Naive thymus-derived CD8-positive, alpha-beta T cell (primary cell): ENCODE data around the gene PTMS. TPM values are rescaled to one million over a fixed set of nuclear protein-coding genes. Genes with fewer than 3 reads are reported as not detected.

ENCODE experiments used
- ATAC-seq, 2 donors: fragments of 150-1000 bp; cut with Tn5 transposase in 1 of 2; sonication (Bioruptor Pico), chemical (Tn5 transposase) in 1 of 2; 1 replicate in 1 of 2; 2 replicates in 1 of 2; pipeline ENCODE4 v1.10.0; 2021; ENCODE audit warnings: mild to moderate bottlenecking in 2 of 2, moderate library complexity in 2 of 2
- POLR2A ChIA-PET: fragments of 350-600 bp; sonication (Branson Sonifier 250); formaldehyde crosslinking; loops from one replicate; lab custom pipeline; 2021; ENCODE audit warnings: antibody characterized with exemption; lab: Charles Lee
- DNase-seq, 10 donors: peaks; one replicate each; pipeline versions ENCODE4 v3.0.0 to v3.0.0-alpha.2; 2020 to 2022
- H3K27ac Mint-ChIP-seq, 10 donors: one replicate each; pipeline ENCODE4 v1.8.0; 2020 to 2022; ENCODE audit warnings: mild to moderate bottlenecking in 10 of 10, mixed read lengths in 10 of 10, moderate library complexity in 4 of 10, inconsistent platforms in 1 of 10
- H3K27me3 Mint-ChIP-seq, 5 donors: one replicate each; pipeline ENCODE4 v1.8.0; 2021 to 2022; ENCODE audit warnings: mixed read lengths in 5 of 5
- H3K36me3 Mint-ChIP-seq, 3 donors: one replicate each; pipeline ENCODE4 v1.8.0; 2020 to 2022; ENCODE audit warnings: mixed read lengths in 3 of 3, mild to moderate bottlenecking in 2 of 3, inconsistent platforms in 1 of 3
- H3K4me1 Mint-ChIP-seq, 4 donors: one replicate each; pipeline ENCODE4 v1.8.0; 2021 to 2022; ENCODE audit warnings: mixed read lengths in 4 of 4
- H3K4me3 Mint-ChIP-seq, 10 donors: one replicate each; pipeline ENCODE4 v1.8.0; 2020 to 2022; ENCODE audit warnings: mild to moderate bottlenecking in 10 of 10, mixed read lengths in 10 of 10, moderate library complexity in 6 of 10, inconsistent platforms in 1 of 10
- H3K9me3 Mint-ChIP-seq, 9 donors: one replicate each; pipeline ENCODE4 v1.8.0; 2020 to 2022; ENCODE audit warnings: mixed read lengths in 9 of 9, mild to moderate bottlenecking in 3 of 9, inconsistent platforms in 1 of 9, moderate library complexity in 1 of 9
- polyA plus RNA-seq, 3 donors: library from polyadenylated mRNA; unstranded; fragments of 300-500 nt; fragmentation: Illumina TruSeq; gene quantifications; one replicate each; pipeline ENCODE4 v1.2.3, GENCODE V29; 2021
- total RNA-seq, 8 experiments: library from RNA in 2 of 8; stranded (reverse) in 2 of 8; gene quantifications; one replicate each; pipeline ENCODE4 v1.2.3 and lab custom pipeline; 2021 to 2026

Gene PTMS
- total and polyA plus RNA-seq, 5 experiments from 2014 or later: 0.55 to 4.8 TPM; not detected in 3

DNA sequence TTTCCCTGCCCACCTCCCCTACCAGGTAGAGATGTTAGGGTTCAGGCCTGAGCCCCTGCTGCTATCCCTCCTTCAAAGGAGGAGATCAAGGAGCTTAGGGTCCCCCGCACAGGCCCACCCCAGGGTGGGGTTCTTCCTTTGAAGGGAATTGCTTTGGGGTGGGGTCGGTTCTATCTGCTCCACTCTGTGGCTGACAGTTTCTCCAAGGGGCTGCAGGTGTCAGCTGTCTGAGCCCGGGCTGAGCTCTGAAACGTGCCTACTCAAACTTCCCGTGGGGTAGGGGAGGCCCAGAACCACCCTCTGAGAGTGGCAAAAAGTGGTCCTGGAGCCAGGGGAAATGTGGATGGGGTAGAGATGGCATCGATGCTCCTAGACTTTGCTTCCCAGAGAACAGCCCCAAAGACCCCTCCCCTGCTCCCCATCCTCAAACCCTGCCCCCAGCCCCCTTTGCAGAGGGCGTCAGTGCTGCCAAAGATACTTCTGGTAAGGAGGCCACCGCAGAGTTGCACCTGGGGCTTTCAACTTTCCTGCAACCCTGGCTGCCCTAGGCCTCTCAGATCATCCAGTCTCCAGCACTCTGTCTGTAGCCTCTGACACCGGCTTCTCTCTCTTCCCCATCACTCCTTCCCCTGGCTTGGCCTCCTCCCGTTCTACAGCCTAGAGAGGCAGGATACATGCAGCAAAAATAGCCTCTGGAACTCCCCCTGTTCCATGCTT is 16.8 kb downstream of the PTMS start:
- no peaks in the 10 kb centered on the region for H3K36me3 Mint-ChIP-seq

DNA sequence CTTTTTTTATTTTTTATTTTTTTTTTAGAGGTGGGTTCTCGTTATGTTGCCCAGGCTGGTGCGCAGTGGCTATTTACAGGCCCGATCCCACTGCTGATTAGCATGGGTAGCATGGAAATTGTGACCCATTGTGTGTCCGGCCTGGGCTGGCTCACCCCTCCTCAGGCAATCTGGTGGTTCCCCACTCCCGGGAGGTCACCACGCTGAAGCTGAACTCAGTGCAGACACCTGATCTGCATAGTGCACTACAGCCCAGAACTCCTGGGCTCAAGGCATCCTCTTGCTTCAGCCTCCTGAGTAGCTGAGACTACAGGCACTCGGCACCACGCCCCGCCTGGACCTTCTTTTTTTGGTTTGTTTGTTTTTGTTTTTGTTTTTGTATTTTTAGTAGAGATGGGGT is 17.7 kb downstream of the PTMS start:
- H3K36me3 Mint-ChIP-seq: no peaks in the 10 kb centered on the region
- H3K9me3 Mint-ChIP-seq: no peaks in the 10 kb centered on the region
- no peak overlapping the region for H3K4me3 Mint-ChIP-seq
- H3K4me1 Mint-ChIP-seq: peaks cover 13 to 30% (median 20%) of the 10 kb centered on the region in 4 donors
- DNase-seq (no peak), ATAC-seq (no peak)
- peaks cover 0 to 2% (median 0%) of the 10 kb centered on the region in 5 donors for H3K27me3 Mint-ChIP-seq
- POLR2A ChIA-PET: interaction anchor here (1.2 to 1.5 kb wide), 2 partner anchors 9 to 30 kb away, joined by 4 read pairs; partner anchors contain the start of gene MLF2
- H3K27ac Mint-ChIP-seq: no peak overlapping the region

More for the DNA sequence above, 16.8 kb downstream of the PTMS start:
- no peak overlapping the region for H3K27ac Mint-ChIP-seq
- DNase-seq: no peak
- H3K4me1 Mint-ChIP-seq: peaks cover 19 to 29% (median 26%) of the 10 kb centered on the region in 4 donors
- H3K4me3 Mint-ChIP-seq: no peak overlapping the region
- POLR2A ChIA-PET: interaction anchor here (1.2 to 1.6 kb wide), 3 partner anchors 10 to 30 kb away, joined by 4 read pairs; partner anchors contain the start of gene MLF2
- H3K27me3 Mint-ChIP-seq: peaks cover 0 to 10% (median 4%) of the 10 kb centered on the region in 5 donors
- no peak for ATAC-seq
- H3K9me3 Mint-ChIP-seq: no peaks in the 10 kb centered on the region

- H3K36me3 Mint-ChIP-seq: no peaks in the 10 kb centered on the region
- peaks cover 11 to 30% (median 21%) of the 10 kb centered on the region in 4 donors for H3K4me1 Mint-ChIP-seq
- POLR2A ChIA-PET: interaction anchor here (1.5 kb wide), 1 partner anchor 31 kb away, joined by 4 read pairs; the partner anchor contains the start of gene MLF2
- no peaks in the 10 kb centered on the region for H3K27me3 Mint-ChIP-seq
- no peak overlapping the region for H3K27ac Mint-ChIP-seq
- no peaks in the 10 kb centered on the region for H3K9me3 Mint-ChIP-seq
- H3K4me3 Mint-ChIP-seq: no peak overlapping the region
- ATAC-seq (no peak), DNase-seq (no peak)
These were observed 18.1 kb downstream of the PTMS start for GRCh38 chr12:6784296-6784695.

DNA sequence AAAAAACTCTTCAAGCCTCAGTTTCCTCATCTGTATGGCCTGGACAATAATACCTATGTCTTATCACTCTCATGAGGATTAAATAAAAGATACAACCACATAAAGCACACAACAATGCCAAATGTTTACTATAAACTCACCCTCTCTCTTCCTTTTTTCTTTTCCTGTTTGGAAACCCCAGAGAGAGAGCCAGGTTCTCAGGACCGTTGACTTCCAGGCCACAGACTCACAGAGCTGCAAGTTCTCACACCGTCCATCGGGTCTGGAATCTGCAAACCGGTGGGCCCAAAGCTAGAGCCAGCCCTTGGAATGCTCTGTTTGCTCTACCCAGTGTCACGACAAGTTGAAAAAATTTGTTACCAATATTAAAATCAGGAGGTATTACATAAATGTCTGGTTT is 18.6 kb downstream of the PTMS start:
- Mint-ChIP-seq H3K27me3 (no peaks in the 10 kb centered on the region), H3K9me3 (no peaks in the 10 kb centered on the region), H3K4me3 (no peak overlapping the region), H3K36me3 (no peaks in the 10 kb centered on the region), H3K27ac (peak overlapping the region in 1 of 10 donors; percentile 50), H3K4me1 (peaks cover 15 to 34% (median 25%) of the 10 kb centered on the region in 4 donors)
- ATAC-seq (no peak), DNase-seq (no peak)
- POLR2A ChIA-PET: interaction anchor here (1.5 kb wide), 1 partner anchor 31 kb away, joined by 4 read pairs; the partner anchor contains the start of gene MLF2

- POLR2A ChIA-PET: interaction anchor here (0.5 to 1.4 kb wide), 5 partner anchors 13 to 91 kb away, joined by 3 to 5 read pairs (median 3); partner anchors contain the start of gene MLF2
- ATAC-seq (peak; percentile 76 to 93), DNase-seq (peak in 3 of 10 donors; percentile 44 to 62 (median 58))
- Mint-ChIP-seq H3K4me1 (peaks cover 15 to 40% (median 32%) of the 10 kb centered on the region in 4 donors), H3K27me3 (no peaks in the 10 kb centered on the region), H3K27ac (peak overlapping the region; percentile 52 to 91 (median 83)), H3K4me3 (peak overlapping the region; percentile 11 to 65 (median 39)), H3K9me3 (no peaks in the 10 kb centered on the region), H3K36me3 (no peaks in the 10 kb centered on the region)
These were observed 20.4 kb downstream of the PTMS start for GRCh38 chr12:6786416-6787094.

DNA sequence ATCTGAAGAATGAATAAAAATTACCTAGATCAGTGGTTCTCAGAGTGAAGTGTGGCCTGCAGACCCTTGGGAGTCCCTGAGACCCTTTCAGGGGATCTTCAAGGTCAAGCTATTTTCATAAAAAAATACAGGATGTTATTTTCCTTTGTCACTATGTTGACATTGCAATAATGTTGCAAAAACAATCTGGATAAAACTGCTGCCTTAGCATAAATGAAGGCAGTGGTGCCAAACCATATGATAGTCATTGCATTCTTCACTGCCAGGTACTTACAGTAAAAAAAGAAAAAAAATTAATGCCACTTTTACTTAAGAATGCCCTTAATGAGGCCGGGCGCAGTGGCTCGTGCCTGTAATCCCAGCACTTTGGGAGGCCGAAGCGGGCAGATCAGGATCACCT is 21.1 kb downstream of the PTMS start:
- Mint-ChIP-seq H3K27me3 (peaks cover 0 to 2% (median 0%) of the 10 kb centered on the region in 5 donors), H3K4me3 (peak overlapping the region in 3 of 10 donors; percentile 44 to 54 (median 45)), H3K9me3 (no peaks in the 10 kb centered on the region), H3K36me3 (no peaks in the 10 kb centered on the region), H3K4me1 (peaks cover 21 to 47% (median 39%) of the 10 kb centered on the region in 4 donors), H3K27ac (peak overlapping the region in 8 of 10 donors; percentile 66 to 91 (median 88))
- POLR2A ChIA-PET: interaction anchor here (0.7 to 1.4 kb wide), 5 partner anchors 13 to 344 kb away, joined by 3 to 6 read pairs (median 5); no protein-coding TSS in a partner anchor
- DNase-seq (no peak), ATAC-seq (no peak)

DNA sequence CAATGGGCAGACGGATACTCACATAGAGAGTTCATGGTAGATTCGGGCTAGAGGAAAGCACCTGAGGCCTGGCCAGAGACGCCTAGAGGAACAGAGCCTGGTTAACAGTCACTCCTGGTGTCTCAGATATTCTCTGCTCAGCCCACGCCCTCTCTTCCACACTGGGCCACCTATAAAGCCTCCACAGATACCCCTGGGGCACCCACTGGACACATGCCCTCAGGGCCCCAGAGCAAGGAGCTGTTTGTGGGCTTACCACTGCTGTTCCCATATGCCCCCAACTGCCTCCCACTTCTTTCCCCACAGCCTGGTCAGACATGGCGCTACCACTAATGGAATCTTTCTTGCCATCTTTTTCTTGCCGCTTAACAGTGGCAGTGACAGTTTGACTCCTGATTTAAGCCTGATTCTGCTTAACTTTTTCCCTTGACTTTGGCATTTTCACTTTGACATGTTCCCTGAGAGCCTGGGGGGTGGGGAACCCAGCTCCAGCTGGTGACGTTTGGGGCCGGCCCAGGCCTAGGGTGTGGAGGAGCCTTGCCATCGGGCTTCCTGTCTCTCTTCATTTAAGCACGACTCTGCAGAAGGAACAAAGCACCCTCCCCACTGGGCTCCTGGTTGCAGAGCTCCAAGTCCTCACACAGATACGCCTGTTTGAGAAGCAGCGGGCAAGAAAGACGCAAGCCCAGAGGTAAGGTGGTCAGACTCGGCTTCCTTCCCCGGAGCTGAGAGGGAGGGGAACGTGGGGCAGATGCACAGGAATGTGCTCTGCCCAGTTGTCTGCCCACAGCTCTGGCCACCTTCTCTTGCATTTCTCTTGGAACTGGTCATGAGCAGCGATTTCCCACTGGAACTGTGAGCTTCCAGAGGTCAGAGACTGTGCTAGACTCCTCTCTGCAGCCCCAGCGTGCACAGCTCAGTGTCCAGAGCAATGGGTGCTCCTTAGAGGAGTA is 23.1 kb downstream of the PTMS start, which contains the start of gene CD4:
Gene CD4, plus strand, starts transcription at position 557 of the 953 bp plus-strand sequence. CDS start 10,611 bp downstream, outside the sequence.
- peaks cover 30 to 60% (median 53%) of the 10 kb centered on the region in 4 donors for H3K4me1 Mint-ChIP-seq
- DNase-seq: no peak
- H3K27me3 Mint-ChIP-seq: peaks cover 0 to 2% (median 0%) of the 10 kb centered on the region in 5 donors
- POLR2A ChIA-PET: interaction anchor here (0.5 to 1.2 kb wide), 2 partner anchors 36 to 39 kb away, joined by 3 read pairs; partner anchors contain the start of genes MLF2 and P3H3
- no peaks in the 10 kb centered on the region for H3K36me3 Mint-ChIP-seq
- peak within 1 kb of the TSS in 7 of 10 donors; percentile 35 to 84 (median 40) for H3K27ac Mint-ChIP-seq
- no peak for ATAC-seq
- H3K9me3 Mint-ChIP-seq: no peaks in the 10 kb centered on the region
- H3K4me3 Mint-ChIP-seq: peak within 1 kb of the TSS in 6 of 10 donors; percentile 6 to 65 (median 29)

DNA sequence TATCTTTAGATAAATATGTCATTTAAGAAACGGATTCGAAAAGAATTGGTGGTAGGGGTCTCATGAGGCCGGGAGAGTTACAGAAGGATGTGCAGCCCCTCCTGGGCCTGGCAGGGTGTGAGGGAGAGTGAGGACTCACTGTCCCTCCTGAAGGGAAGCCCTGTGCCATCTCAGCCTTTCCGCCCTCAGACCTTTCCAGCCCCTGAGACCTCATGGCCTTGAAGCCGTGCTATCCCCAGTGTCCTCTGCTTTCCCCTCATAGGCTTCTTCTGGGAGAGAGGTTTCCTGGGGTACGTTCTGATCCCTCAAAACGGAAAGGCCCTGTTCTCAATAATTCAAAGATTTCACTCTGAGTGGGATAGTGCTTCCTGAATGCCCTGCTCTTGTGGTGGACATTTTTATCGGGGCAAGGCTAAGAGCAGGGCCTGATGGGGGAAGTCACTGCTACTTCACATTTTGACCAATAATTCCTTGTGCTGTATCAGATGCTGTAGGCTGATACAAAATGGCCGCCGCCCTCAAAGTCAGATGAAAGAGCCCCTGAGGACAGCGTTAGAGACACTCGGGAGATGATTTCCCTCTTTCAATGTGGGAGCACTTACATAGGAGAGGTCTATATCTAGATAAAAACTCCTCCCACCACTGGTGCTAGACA is 24.5 kb downstream of the PTMS start:
- DNase-seq: no peak
- Mint-ChIP-seq H3K27me3 (peaks cover 0 to 5% (median 0%) of the 10 kb centered on the region in 5 donors), H3K4me3 (peak overlapping the region in 1 of 10 donors; percentile 60), H3K9me3 (no peaks in the 10 kb centered on the region), H3K36me3 (no peaks in the 10 kb centered on the region), H3K4me1 (peaks cover 30 to 59% (median 50%) of the 10 kb centered on the region in 4 donors), H3K27ac (peak overlapping the region in 1 of 10 donors; percentile 78)
- ATAC-seq: no peak
- POLR2A ChIA-PET: interaction anchor here (1.2 kb wide), 1 partner anchor 38 kb away, joined by 3 read pairs; the partner anchor contains the start of gene MLF2

DNA sequence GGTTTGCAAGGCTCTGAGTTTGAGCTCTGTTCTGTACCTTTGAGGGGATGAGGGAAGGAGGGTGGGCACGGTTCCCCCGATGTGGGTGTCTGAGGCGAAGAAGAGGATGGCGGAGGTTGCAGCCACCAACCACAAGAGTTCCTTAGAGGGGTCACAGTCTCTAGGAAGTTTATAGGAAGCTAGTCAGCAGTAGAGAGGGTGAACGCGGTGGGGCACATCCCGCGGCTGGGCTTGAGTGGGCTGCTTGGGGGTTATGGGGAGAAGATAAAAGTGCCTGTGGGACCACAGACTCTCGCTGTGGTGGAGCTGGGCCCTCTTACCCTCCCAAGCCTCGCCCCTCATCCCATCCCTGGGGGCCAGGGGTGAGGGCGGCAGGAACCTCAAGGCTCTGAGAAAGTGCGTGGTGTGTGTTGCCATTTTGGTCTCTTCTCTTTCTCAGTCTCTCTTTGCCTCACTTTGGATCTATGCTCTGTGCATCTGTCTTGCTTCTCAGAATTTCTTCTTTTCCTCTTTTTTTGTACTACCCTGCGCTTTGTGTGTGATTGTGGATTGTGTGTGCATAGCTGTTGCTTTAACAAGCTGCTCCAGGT is 25.9 kb downstream of the PTMS start:
- DNase-seq (no peak), ATAC-seq (peak; percentile 19 to 28)
- no peaks in the 10 kb centered on the region for H3K36me3 Mint-ChIP-seq
- H3K27me3 Mint-ChIP-seq: peaks cover 0 to 9% (median 0%) of the 10 kb centered on the region in 5 donors
- H3K4me3 Mint-ChIP-seq: peak overlapping the region; percentile 29 to 83 (median 65)
- H3K4me1 Mint-ChIP-seq: peaks cover 21 to 50% (median 39%) of the 10 kb centered on the region in 4 donors
- POLR2A ChIA-PET: interaction anchor here (0.8 to 2.7 kb wide), 7 partner anchors 9 to 160 kb away, joined by 3 to 14 read pairs (median 4); partner anchors contain the start of genes C12orf57, MLF2, PTMS and RNU7-1
- H3K9me3 Mint-ChIP-seq: no peaks in the 10 kb centered on the region
- peak overlapping the region in 9 of 10 donors; percentile 24 to 86 (median 72) for H3K27ac Mint-ChIP-seq

DNA sequence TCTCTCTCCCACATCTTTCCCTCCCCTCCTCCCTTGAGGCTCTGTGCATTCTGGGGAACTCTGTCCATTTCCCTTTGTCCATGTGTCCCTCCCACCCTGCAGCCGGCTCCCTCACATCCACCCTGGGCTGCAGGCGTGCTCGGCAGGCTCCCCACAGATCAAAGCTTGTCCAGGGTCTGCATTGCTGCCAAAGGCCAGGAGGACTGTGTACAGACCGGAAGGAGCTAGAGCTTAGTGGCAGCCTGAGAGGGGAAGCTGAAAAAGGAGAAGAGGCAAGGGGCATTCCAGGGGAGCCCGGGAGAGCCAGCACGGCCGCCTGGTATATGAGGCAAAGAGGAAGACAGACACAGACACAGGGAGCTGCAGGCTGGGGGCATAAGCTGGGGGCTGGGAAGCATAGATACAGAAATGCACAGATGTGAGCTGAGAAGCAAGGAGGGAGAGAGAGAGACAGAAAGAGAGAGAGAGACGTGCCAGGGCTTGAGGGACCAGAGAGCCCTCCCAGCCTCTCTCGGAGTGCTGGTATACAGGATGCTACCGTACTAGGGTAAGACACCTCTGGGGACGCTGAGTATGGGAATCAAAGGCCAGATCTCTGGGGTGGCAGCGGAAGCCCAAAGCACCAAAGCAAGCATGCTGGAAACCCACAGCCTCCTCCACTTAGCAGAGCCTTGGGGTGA is 26.5 kb downstream of the PTMS start:
- H3K27ac Mint-ChIP-seq: peak overlapping the region; percentile 45 to 86 (median 74)
- H3K36me3 Mint-ChIP-seq: no peaks in the 10 kb centered on the region
- peaks cover 0 to 12% (median 0%) of the 10 kb centered on the region in 5 donors for H3K27me3 Mint-ChIP-seq
- H3K4me3 Mint-ChIP-seq: peak overlapping the region; percentile 29 to 83 (median 70)
- DNase-seq: peak; percentile 17 to 77 (median 54)
- H3K9me3 Mint-ChIP-seq: no peaks in the 10 kb centered on the region
- POLR2A ChIA-PET: interaction anchor here (1.0 to 2.7 kb wide), 7 partner anchors 9 to 161 kb away, joined by 3 to 14 read pairs (median 4); partner anchors contain the start of genes C12orf57, MLF2, PTMS and RNU7-1
- peak; percentile 95 to 97 for ATAC-seq
- H3K4me1 Mint-ChIP-seq: peaks cover 20 to 46% (median 36%) of the 10 kb centered on the region in 4 donors
